Measurements from ENCODE around the gene RBM6.
"Not testable (repeated sequence)": the region's sequence is repeated elsewhere in the genome, so short reads cannot be mapped to it uniquely, and the experiment has no call there.

Gene RBM6

DNA sequence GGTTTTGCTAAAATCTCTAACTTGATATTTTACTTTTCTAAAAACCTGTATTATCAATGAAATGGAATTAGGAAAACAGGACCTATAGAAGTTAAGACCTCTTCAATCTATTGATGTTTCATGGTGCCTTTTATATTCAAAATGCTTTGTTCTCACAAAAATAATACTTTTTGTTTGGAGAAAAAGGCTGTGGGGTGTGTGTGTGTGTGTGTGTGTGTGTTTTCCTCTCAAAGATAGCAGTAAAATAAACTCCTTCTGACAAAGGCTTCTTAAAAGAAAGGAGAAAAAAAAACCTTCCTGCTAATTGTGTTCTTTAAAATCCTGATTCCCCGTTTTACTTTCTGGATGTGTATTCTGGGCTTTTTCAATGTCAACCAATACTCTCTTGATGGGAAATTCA lies 54.5 kb downstream of the RBM6 start:
- DNase-seq: no peak

DNA sequence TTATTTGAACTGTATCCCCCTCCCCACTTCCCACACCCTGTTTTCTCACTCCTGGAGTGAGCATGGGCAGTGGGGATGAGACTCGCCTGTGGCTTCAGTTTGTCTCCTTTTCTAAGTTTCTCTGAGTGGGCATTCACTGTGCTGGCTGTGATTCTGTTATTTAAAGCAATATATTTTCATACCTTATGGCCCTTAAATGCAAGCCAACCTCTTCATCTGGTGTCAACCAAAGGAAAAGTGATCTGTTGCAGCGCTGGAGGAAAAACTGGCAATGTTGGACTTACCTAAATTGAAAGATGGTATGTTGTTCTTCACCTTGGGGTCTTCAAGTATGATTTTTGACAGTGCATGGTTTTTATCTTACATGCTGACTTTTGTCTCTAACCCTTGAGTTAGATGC lies 56.1 kb downstream of the RBM6 start:
- DNase-seq: no peak

DNA sequence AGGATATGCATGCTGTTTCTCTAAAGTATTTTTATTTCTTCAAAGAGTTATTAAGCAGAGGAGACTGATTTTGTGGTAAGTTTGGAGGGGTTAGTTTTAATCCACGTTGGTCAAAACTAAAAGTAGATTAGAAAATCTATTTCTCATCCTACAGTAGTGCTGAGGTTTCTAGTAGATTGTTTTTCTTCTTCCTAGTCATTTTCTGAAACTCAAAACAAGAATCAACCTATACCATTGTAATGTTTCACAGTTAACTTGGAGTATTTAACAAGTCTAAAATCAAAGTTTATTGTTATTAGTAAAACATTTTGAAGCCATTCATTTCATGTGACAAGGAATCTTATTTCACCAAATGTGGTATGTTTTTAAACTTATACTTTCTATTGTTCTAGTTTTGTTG lies 57.9 kb downstream of the RBM6 start:
- DNase-seq: no peak

DNA sequence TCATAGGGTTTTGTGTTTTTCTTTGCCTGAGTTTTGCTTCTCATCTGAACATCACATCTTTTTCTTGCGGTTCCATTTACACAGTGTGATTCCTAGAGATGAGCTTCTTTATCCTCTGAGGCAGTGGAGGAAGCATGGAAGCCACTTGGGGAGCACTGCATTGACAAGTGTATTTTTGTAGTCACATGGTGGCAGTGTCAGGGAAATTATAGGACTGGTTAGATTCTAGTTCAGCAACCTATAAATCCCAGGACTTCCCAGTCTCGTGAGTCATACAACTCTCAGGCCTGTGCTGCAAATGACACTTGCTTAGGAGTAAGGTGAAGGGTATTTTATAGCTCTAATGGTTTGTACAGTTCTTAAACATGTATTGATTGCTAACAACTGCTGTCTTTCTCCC lies 58.4 kb downstream of the RBM6 start:
- DNase-seq: no peak

DNA sequence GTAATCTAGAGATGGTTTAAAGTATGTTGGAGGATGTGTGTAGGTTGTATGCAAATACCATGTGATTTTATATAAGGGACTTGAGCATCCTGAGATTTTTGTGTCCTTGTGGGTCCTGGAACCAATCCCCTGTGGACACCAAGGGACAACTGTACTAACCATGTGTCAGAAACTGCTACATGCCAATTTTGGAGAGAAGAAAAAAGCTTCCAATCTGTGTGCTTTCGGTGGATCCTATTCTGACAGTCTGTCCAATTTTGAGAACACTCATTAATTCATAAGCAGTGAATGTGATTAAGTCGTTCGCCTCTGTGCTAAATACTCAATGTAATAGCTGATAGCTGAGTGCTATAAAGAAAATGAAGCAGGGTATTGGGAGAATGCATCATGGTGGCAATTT lies 61.6 kb downstream of the RBM6 start:
- no peak for DNase-seq

DNA sequence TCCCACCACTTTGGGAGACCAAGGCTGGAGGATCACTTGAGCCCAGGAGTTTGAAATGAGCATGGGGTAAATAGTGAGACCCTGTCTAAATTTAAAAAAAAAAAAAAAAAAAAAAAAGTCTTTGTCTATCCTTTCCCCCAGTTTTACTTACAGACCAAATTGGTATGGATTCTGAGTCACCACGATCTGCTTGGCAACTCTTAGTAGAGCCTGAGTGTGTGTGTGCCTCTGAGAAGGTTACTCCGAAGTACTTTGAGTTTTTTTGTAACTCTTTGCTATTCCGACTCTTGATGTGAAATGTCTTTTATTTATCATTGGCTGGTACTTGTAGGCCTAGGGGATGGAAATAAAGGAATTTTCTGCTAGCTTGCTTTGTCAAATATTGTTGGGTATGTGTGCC lies 63.3 kb downstream of the RBM6 start:
- no peak for DNase-seq

DNA sequence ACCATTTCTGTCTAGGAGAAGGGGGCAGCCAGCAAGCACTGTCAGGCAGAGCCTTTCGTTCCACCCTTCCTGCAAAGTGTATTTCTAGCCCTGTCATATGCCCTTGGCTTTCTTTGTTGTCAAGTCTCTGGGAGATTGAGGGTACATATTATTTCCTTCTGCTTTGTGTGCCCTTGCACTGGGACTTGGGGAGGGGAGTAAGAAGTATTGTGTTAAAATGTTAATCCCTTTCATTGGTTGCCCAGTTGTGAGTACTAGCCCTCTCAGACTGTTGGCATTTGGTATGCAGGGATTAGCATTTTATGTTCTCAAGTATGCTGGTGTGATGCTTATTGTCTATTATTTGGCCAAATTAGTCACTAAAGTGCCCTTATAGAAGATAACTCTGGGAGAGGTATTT lies 63.9 kb downstream of the RBM6 start:
- no peak for DNase-seq

DNA sequence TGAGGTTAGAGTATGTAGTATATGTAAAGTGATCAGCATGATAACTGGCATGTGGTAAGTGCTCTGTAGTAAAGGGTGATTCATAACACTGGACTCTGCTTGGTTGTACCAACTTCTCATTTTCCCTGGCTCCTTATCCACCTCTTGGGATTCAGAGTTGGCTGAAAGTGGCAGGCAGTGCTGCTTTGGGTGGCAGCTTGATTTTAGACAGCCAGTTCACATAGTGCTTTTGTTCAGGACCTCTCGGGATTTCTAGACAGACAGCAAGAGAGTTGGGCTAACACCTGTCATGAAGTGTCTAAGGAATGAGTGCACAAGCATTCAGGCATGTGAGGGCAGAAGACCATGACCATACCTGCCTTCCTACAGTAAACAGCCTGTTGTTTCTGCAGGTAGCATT lies 69.0 kb downstream of the RBM6 start:
- DNase-seq: peak; percentile 20

DNA sequence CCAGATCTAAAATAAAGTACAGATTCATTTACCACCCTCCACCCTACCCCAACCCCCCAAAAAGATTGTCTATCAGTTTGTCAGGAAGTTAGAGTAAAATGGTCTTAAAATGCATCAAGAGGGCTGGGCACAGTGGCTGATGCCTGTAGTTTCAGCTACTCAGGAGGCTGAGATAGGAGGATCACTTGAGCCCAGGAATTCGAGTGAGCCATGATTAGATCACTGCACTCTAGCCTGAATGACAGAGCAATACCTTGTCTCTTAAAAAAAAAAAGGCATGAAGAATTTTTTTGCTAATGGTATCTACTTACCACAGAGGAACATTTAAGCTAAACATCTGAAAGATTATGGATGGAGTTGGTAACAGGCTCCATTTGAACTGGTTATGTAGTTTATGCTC lies 71.0 kb downstream of the RBM6 start:
- DNase-seq: no peak

DNA sequence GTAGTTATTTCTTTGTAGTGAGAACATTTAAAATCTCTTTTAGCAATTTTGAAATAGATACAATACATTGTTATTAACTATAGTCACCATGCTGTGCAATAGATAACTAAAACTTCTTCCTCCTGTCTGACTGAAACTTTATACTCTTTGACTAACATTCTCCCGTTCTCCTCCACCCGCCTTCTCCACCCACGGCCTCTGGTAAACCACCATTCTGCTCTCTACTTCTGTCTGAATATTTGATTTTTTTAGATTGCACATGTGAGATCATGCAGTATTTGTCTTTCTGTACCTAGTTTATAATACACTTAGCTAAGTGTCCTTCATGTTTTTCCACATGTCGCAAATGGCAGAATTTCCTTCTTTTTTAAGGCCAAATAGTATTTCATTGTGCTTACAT lies 76.0 kb downstream of the RBM6 start:
- DNase-seq: no peak

DNA sequence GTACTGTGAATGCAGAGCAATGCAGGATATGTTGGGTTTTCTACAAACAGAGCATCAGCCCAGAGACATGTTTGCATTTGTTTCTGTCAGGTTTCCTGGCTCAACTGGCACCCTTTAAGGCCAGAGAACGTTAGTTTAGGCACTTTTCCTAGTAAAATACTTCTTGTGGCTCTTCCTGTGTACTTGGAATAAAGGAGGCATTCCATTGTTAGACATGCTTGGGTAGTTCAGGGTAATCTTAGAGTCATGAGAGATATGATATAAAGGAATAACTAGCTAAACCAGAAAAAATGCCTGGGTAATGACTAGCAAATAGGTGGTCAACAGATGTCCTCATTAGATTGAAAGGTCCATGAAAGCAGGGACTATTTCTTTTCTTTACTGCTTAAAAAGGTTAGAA lies 88.4 kb downstream of the RBM6 start:
- no peak for DNase-seq

DNA sequence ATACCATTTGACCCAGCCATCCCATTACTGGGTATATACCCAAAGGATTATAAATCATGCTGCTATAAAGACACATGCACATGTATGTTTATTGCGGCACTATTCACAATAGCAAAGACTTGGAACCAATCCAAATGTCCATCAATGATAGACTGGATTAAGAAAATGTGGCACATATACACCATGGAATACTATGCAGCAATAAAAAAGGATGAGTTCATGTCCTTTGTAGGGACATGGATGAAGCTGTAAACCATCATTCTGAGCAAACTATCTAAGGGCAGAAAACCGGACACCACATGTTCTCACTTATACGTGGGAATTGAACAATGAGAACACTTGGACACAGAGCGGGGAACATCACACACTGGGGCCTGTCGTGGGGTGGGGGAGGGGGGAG lies 91.3 kb downstream of the RBM6 start:
- DNase-seq: not testable (repeated sequence)

DNA sequence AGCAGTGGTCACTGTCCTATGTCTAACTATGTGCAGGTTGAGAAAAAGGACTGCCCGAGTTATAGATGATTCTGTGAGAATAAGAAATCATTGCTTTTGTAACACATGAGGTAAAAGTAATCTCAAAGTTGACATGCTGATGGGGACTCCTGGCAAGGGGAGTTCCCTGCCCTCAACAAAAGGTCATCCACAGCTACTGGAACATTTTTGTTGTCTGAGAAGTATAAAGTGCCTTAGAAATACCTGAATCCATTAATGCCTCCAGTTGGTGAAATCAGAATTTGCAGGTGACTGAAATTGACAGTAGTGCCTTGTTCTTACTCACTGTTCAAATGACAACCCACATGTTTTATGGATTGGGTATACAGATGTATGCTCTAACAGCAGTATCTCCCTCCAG lies 105.0 kb downstream of the RBM6 start:
- no peak for DNase-seq

DNA sequence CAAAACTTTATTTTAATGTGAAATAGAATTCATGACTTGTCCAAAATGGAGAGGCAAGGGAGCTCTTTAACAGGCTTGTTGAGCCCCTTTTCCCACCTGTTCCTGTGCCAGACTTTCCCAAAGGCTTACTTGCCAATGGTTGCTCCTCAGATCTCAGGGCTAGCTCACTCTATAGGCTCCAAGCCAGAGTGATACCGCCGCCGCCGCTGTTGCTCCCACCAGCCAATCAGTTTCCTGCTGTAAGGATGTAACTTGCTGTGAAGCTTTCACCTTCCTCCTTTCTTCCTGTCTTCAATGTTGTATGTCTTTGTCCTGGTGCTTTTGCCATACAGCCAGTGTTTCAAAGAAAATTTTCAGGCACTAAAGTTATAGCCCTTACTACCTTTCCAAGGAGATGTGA lies 107.5 kb downstream of the RBM6 start:
- no peak for DNase-seq

DNA sequence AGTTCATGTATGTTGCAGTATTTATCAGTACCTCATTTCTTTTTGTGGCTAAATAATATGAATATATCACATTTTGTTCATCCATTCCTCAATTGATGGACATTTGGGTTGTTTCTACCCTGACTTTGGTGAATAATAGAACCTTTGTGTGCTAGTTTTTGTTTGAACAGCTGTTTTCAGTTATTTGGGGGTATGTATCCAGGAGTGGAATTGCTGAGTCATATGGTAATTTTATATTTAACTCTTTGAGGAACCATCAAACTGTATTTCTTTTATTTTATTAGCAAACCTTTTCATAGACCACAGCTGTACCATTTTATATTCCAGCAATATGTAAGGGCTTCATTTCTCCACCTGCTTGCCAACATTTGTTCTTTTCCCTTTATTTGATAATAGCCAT lies 110.4 kb downstream of the RBM6 start:
- no peak for DNase-seq

DNA sequence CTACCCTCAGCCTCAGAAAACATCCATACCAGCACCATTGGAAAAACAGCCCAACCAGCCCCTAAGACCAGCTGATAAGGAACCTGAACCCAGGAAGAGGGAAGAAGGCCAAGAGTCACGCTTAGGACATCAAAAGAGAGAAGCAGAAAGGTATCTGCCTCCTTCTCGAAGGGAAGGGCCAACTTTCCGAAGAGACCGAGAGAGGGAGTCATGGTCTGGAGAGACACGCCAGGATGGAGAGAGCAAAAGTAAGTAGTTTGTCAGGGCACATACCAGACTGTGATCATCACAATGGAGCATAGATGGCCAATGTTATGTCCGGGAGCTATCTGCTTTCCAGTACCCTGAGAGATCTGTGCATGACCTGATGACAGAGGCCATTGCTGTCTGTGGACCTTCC lies 117.8 kb downstream of the RBM6 start:
- DNase-seq: no peak

DNA sequence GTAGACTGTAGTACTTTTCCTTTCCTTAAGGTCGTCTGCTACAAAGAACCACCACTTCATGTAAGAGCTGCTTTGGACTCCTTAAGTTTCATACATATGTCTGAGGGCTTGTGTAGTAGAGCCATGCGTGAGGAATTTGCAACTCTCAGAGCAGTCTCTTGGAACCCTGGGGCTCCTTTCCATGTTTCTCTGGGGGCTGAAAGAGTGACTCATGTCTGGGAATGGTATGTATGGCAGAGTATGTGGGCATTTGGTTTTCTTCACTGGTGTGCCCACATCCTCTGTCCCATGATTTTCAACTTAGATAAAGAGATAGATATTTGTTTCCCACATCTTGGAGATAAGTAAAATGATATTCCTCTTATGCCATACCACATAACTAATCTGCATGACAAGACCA lies 128.2 kb downstream of the RBM6 start:
- DNase-seq: no peak

DNA sequence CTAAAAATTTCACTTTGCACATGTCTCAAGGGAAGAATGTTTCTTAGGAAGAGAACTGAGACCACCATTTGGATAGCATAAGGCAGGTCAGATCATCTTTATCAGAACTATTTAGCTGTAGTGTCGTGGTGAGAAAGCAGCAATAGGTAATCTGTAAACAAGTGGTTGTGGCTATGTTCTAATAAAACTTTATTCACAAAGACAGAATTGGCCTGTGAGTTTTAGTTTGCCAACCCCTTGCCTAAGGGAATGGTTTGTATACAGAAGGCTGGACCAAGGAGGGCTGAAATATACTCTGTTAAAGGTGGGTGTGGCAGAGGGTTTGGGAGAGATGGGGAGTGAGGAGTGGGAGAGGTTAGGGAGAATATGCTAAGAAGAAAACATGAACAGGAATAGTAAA lies 138.1 kb downstream of the RBM6 start:
- no peak for DNase-seq

DNA sequence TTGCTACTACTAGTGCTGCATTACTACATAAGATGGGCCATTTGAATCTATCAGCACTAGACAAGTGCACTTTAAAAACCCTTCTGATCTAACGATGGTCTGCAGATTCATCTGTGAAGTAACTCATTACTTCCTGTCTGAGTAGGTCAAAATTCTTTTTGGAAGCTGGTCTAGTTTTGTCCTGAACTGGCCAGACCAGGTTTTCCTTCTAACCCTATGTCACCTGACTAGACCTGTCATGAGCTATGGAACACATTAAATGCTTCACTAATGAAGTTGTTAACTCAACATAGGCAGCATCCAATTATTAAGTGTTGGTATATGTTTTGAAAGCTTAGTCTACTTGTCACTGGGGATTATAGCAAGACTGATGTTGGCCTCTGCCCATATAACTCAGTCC lies 138.7 kb downstream of the RBM6 start:
- DNase-seq: peak; percentile 63

DNA sequence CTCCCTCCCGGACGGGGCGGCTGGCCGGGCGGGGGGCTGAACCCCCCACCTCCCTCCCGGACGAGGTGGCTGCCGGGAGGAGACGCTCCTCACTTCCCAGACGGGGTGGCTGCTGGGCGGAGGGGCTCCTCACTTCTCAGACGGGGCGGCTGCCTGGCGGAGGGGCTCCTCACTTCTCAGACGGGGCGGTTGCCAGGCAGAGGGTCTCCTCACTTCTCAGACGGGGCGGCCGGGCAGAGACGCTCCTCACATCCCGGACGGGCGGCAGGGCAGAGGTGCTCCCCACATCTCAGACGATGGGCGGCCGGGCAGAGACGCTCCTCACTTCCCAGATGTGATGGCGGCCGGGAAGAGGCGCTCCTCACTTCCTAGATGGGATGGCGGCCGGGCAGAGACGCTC lies 145.0 kb downstream of the RBM6 start:
- DNase-seq: not testable (repeated sequence)

DNA sequence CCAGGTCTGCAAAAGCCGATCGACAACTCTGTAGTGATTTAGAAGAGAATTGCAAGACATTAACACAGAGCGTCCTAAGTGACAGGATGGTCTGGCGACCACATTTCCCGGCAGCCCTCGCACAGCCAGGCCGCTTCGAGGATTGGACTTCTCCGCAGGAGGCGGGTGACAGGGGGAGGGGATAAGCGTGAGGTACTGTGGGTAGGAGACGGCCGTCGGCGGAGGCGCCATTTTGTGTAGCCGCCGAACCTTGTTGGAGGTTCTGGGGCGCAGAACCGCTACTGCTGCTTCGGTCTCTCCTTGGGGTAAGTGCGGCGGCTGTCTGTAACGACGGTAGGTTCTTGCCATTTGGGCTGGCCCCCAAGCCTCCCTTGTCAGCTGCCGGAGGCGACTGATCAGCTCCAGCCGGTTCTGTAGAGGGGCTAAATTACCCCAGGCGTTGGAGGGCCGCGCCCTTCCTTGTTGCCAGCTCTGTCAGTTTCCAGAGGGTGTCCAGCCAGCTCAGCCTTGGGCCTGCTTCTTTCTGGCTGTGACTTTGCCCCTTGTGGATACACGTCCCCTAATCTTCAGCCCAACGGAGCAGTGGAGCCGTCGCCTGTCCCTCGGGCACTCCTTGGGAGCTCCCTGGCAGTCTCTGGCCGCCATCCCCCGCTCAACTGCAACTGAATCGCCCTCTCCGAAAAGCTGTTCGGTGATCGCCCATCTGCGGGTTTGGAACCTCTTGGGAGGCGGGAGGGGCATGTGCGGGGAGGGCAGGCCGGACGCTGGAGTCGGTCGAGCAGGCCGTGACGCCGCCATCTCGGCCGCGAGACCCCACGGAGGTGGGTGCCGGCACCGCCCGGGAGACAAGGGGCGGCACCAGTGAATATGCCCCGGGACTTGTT lies 149.0 kb downstream of the RBM6 start, which contains the start of gene RBM5:
RBM5 (plus strand) TSS at position 195 of the 884 bp plus-strand sequence. CDS start 1,516 bp downstream, outside the sequence.
- peak; percentile 67 for DNase-seq

DNA sequence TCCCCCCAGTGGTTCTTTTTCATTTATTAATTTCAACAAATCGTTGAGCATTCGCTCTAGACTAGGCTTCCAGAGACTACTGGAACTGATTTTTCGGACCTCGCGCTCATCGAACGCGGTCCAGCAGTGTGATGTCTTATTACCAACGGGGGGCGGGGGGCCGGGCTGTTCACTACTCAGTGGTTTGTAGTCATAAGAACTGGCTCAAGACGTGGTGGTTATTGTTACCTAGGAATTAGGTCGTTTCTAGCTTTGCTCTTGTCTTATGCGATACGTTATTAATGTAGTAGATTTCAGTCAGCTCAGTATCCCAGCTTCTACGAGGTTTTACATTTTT lies 149.6 kb downstream of the RBM6 start:
- no peak for DNase-seq

DNA sequence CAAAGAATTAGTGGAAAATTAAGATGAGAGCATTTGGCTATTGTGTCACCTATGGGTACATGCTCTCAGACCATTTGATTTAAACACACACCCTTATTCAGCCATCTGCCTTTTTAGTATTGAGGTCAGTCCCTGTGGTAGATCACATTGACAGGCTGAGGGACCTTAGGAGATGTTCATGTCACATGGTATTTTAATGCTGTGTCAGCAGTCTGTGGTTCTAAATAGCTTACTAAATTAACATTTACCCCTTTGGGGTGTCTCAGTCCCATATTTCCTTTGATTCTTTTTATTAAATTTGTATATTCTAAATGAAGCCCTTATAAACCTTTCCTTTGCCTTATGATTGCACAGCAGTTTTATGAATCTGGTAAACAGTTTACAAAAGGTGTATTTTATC lies 151.0 kb downstream of the RBM6 start:
- no peak for DNase-seq

DNA sequence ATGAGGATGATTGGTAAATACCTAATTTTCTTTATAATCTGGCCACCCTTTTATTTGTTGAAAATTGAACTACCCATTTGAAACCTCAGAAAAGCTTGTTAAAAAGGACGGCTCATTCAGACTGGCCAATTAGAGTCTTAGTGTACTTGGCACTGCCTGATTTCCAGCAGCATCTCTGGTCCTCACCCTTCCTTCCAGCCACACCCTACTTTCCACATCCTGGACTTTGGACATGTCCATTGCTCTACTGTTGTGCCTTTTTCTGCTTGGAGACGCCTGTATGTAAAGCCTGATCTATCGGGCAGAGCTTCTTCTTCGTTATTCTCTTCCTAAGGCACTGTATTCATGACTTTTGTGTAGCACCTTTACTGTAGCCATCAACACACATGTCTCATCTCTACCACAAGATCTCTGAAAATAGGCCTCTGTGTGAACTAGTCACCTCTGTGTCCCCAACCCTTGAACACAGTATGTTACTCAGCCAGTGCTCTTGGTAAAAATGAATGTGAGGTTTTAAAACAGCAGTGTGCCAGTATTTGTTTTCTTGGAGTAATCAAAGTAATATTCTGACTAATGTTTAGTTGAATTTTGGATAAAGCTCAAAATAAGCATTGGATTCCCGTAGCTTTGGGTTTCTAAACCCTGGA lies 155.5 kb downstream of the RBM6 start:
- no peak for DNase-seq

DNA sequence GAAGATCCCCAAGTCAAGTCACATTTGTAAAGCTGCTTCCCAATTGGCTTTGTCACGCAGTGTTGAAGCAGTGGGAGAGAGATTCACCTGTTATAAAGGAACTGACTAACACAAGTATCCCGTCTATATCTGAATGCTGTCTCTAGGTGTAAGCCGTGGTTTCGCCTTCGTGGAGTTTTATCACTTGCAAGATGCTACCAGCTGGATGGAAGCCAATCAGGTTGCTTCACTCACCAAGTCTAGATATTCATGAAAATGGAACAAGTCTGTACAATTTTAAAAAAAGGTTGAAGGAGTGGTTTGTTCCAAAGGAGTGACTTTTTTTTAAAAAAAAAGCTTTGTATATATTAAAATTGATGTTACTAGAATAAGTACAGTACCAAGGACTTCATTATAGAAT lies 160.4 kb downstream of the RBM6 start:
- DNase-seq: no peak

All from DMS79 (cell line).